Ramos (cell line): Measurements from ENCODE around the gene ZNF143.
"Not testable (repeated sequence)": the region's sequence is repeated elsewhere in the genome, so short reads cannot be mapped to it uniquely, and the experiment has no call there.

ENCODE experiments used
- in situ Hi-C: fragments of 300-500 bp; cut with MboI; formaldehyde crosslinking; loops from one replicate; pipeline ENCODE4 v1.14.3; 2022; ENCODE audit warnings: low sequenced_read_pairs; ENCODE audit not compliant: unreplicated experiment

ZNF143 gene

GRCh38 chr11:9460322-9461062 is at the start of gene ZNF143:
Gene ZNF143, plus strand, starts transcription at chr11:9461012. Its CDS starts 10,297 bp downstream, at chr11:9471309.
- in situ Hi-C loops: no loop called here

DNA sequence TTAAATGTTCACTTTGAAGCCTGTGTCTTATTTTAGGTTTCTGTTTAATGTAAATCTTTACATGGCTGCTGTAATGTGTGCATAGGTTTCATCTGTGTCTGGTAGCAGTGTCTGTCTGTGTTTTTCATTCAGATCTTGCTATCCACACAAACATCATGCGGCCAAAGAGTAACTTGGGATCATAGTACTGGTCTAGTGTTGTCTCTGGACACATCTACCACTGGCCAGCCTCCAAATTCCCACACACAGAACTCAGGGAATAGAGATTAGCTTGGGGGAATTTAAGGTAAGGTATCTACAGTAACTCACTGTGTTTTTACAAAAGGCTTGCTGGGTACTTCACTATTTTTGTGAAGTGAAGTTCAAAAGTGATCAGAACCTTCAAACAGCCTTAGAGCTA is 32.1 kb upstream of the ZNF143 start:
- in situ Hi-C loops: no loop called here

DNA sequence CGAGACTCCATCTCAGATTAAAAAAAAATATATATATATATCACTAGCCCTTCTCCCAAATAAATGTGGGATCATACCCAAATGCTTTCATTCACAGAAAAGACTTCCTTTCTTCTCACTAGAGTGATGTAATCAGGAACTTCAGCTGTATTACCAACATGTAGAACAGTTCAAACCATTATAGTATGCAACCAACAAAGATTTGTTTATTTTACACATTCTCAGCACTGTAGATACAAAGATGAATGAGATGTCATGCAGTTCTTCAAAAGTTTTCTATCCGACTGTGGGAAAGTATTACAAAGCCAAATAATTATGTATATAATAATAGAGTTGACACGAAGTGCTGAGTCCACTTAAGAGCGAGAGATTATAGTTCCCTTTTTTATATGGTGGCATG is 22.2 kb upstream of the ZNF143 start:
- in situ Hi-C loops: no loop called here

GRCh38 chr11:9446230-9446629 is 14.6 kb upstream of the ZNF143 start:
- in situ Hi-C loops: no loop called here

DNA sequence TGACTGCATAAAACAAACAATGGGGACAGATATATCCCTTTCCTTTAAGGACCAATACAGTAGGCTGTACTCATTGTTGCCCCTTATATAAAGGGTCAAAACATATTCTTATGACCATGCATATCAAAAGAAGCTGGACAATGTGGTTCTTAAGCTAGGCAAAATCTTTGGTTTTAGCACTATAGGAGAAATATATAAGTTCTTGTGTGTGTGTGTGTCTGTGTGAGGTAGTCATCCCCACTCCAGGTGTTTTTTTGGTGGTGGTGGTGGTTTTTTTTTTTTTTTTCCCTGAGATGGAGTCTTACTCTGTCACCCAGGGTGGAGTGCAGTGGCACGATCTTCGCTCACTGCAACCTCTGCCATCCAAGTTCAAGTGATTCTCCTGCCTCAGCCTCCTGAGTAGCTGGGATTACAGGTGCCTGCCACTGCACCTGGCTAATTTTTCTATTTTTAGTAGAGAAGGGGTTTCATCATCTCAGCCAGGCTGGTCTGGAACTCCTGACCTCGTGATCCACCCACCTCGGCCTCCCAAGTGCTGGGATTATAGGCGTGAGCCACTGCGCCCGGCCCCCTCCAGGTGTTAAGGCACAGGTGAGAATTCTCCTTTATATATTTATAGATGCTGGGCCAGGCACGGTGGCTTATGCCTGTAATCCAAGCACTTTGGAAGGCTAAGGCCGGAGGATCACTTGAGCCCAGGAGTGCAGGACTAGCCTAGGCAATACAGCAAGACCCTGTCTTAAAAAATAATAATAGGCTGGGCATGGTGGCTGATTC is 12.0 kb upstream of the ZNF143 start:
- in situ Hi-C loops: no loop called here

DNA sequence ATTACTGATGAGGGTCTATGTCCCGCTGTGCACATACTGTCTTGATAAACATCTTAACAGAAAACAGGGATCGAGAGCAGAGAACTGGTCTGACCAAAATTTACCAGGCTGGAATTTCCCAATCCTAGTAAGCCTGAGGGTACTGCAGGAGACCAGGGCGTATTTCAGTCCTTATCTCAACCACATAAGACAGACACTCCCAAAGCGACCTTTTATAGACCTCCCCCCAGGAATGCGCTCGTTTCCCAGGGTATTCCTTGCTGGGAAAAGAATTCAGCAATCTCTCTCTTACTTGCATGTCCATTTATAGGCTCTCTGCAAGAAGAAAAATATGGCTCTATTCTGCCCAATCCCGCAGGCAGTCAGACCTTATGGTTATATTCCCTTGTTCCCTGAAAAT is 8.8 kb upstream of the ZNF143 start:
- in situ Hi-C loops: not testable (repeated sequence)

GRCh38 chr11:9455722-9456121 is 5.1 kb upstream of the ZNF143 start:
- in situ Hi-C loops: no loop called here

- in situ Hi-C loops: no loop called here
Observed at GRCh38 chr11:9459667-9460321, 1.0 kb upstream of the ZNF143 start.

- in situ Hi-C loops: no loop called here
Observed at GRCh38 chr11:9461063-9461759, 399 bp downstream of the ZNF143 start.

DNA sequence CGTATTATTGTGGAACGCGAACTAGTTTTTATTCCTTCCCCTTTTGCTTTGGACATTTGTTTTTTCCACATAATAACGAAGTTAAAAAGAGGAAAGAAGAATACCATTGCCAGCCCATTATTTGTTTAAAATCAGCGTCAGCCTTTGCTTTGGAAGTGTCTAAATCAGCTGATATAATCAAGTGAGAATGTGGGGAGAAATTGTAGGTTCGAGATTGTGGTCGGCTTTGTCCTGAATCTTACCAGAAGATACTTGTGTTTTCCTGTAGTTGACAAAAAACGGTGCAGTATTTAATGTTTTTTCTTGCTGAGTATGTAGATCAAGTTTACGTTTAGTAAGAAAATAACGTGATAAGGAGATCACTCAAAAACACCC is 935 bp downstream of the ZNF143 start:
- in situ Hi-C loops: no loop called here

- in situ Hi-C loops: no loop called here
Observed at GRCh38 chr11:9462172-9462799, 1.5 kb downstream of the ZNF143 start.

DNA sequence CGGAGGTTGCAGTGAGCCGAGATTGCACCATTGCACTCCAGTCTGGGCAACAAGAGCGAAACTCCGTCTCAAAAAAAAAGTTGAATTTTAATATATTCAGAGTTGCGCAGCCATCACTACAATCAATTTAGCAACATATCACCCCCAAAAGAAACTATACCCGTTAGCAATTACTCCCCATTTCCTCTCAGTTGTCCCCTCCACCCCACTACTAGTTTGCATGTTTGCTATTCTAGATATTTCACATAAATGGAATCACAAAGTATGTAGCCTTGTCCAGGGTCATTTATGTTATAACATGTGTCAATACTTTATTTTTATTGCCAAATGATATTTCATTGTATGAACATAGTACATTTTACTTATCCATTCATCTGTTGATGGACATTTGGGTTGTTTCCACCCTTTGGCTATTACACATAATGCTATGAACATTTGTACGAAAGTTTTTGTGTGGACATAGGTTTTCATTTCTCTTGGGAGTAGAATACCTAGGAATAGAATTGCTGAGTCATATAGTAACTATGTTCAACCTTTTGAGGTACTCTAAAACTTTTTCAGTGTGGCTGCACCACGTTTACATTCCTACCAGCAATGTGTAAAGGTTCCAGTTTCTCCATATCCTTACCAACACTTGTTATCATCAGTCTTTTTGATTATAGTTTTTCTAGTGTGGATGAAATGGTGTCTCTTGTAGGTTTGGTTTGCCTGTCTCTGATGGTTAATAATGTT is 2.2 kb downstream of the ZNF143 start:
- in situ Hi-C loops: no loop called here

DNA sequence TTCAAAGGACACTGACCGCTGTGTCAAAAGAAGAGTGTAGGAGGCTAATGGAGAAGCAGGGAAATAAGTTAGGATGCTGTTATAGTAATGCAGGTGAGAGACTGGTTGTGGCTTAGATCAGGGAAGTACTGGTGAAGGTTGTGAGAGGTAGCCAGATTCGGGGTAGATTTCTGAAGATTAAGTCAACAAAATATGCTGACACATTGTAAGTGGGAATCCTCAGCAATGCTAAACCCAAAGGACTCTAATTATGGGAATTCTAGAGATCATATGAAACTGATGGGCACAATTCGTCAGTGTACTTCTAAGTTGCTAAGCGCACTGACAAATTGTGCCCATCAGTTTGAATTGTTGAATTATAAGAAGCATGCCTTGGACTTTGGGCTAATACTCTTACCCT is 10.0 kb downstream of the ZNF143 start:
- in situ Hi-C loops: no loop called here

DNA sequence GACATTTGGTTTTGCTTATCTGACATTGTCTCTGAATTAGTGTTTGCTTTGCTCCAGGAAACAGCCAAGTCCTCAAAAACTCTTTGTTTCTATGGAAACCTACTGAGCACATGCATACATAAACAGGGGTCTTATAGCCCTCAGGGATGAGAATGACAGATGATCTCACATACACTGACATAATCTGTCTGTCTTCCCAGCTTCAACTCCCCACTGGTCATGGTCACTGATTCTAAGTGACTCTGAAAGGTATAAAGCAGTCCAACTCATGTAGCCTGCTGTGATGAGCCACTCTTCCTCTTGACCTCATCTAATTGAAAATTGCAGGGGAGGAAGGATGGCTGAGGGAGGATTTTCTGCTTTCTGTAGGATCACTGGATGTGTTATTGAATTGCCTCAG is 12.6 kb downstream of the ZNF143 start:
- in situ Hi-C loops: no loop called here

- in situ Hi-C loops: no loop called here
Observed at GRCh38 chr11:9479899-9480298, 19.1 kb downstream of the ZNF143 start.

- in situ Hi-C loops: no loop called here
Observed at GRCh38 chr11:9489080-9489765, 28.4 kb downstream of the ZNF143 start.

DNA sequence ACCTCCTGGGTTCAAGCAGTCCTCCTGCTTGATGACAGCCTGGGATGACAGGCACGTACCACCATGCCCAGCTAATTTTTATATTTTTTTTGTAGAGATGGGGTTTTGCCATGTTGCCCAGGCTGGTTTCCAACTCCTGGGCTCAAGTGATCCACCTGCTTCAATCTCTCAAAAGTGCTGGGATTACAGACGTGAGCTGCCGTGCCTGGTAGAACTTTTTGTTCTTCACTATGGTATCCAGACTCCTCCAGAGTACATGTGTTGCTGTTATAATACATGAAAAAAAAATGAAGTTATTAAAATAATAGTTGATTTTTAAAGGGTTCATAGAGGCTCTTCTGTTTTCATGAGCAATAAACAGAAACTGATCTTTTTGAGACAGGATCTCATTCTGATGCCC is 29.6 kb downstream of the ZNF143 start:
- in situ Hi-C loops: no loop called here

GRCh38 chr11:9493492-9493891 is 32.7 kb downstream of the ZNF143 start:
- in situ Hi-C loops: no loop called here

DNA sequence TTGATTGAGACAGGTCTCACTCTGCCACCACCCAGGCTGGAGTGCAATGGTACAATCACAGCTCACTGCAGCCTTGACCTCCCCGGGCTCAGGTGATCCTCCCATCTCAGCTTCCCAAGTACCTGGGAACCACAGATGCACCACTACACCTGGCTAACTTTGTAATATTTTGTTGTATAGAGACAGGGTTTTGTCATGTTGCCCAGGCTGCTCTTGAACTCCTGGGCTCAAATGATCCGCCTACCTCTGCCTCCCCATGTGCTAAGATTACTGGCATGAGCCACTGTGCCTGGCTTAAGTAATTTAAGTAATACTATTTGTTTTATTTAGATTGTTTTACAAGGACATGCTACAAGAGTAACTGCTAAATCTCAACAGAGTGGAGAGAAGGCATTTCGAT is 33.5 kb downstream of the ZNF143 start:
- in situ Hi-C loops: no loop called here
